ENCODE data around the gene PREX1.

Gene PREX1

DNA sequence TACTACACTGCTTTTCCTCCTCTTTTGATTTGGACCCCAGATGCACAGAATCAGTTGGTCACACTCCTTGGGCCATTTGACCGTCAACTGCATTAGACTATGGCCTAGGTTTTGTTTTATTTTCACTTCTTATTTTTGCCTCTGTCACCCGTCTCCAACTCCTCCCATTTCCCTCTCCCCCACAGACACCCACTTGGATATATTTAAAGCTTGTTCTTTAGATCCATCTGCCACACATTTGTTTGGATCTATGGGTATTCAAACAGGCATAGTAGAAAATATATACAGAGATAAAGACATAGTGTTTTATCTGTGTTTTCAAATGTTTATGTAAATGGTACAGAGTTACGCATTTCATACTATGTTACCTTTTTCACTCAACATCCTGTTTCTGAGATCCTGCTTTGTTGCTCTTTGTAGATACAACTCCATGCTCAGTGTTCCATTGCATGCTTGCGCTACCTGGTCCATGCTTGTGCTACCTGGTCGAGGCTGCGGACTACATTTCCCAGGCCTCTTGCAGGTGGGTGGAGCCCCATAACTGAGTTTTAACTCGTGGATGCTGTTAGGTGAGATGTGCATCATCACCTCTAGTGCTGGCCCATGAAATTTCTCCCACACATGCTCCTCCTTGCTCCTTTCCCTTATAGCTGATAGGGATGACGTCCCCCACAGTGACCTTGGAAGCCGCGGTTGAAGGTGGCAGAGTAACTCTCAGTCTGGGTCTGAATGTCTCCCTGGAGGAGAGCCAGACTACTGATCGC, 11.5 kb upstream of the PREX1 start:
- Histone ChIP-seq H3K4me3 (no peak overlapping the region), H3K27ac (no peak overlapping the region)
- intact Hi-C loops (cut with DNase I; ENCODE audit: low total_unique reads), result loop anchor here (10.0 kb wide), 1 partner anchor 55 kb away; no protein-coding TSS in a partner anchor

GRCh38 chr20:48837014-48837413, 9.2 kb upstream of the PREX1 start:
- H3K9me3 ChIP-seq, result no peaks in the 10 kb centered on the region
- H3K36me3 ChIP-seq, result no peaks in the 10 kb centered on the region
- intact Hi-C loops (cut with DNase I; ENCODE audit: low total_unique reads), result loop anchor here (10.0 kb wide), 1 partner anchor 58 kb away; no protein-coding TSS in a partner anchor
- H3K27me3 ChIP-seq, result no peaks in the 10 kb centered on the region
- peaks cover 0 to 12% (median 4%) of the 10 kb centered on the region in 4 donors for H3K4me1 ChIP-seq
- TF ChIP-seq, protein P1, sequence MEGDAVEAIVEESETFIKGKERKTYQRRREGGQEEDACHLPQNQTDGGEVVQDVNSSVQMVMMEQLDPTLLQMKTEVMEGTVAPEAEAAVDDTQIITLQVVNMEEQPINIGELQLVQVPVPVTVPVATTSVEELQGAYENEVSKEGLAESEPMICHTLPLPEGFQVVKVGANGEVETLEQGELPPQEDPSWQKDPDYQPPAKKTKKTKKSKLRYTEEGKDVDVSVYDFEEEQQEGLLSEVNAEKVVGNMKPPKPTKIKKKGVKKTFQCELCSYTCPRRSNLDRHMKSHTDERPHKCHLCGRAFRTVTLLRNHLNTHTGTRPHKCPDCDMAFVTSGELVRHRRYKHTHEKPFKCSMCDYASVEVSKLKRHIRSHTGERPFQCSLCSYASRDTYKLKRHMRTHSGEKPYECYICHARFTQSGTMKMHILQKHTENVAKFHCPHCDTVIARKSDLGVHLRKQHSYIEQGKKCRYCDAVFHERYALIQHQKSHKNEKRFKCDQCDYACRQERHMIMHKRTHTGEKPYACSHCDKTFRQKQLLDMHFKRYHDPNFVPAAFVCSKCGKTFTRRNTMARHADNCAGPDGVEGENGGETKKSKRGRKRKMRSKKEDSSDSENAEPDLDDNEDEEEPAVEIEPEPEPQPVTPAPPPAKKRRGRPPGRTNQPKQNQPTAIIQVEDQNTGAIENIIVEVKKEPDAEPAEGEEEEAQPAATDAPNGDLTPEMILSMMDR (IDR thresholded peaks at IDR 0.05), result no peak
- DNase-seq, result no peak
- no peak overlapping the region for H3K27ac ChIP-seq
- no peak overlapping the region for H3K4me3 ChIP-seq

More for the DNA sequence above, 11.5 kb upstream of the PREX1 start:
- Histone ChIP-seq H3K9me3 (no peaks in the 10 kb centered on the region), H3K27me3 (no peaks in the 10 kb centered on the region), H3K36me3 (no peaks in the 10 kb centered on the region), H3K4me1 (peaks cover 0 to 7% (median 2%) of the 10 kb centered on the region in 4 donors)
- no peak for DNase-seq
- TF ChIP-seq, protein P1 (IDR thresholded peaks at IDR 0.05), result no peak

GRCh38 chr20:48835390-48835789, 7.6 kb upstream of the PREX1 start:
- H3K9me3 ChIP-seq, result no peaks in the 10 kb centered on the region
- TF ChIP-seq, protein P1 (IDR thresholded peaks at IDR 0.05), result no peak
- no peak for DNase-seq
- intact Hi-C loops (cut with DNase I; ENCODE audit: low total_unique reads), result loop anchor here (10.0 kb wide), 1 partner anchor 59 kb away; no protein-coding TSS in a partner anchor
- no peaks in the 10 kb centered on the region for H3K36me3 ChIP-seq
- H3K27ac ChIP-seq, result no peak overlapping the region
- H3K27me3 ChIP-seq, result no peaks in the 10 kb centered on the region
- H3K4me1 ChIP-seq, result peaks cover 0 to 16% (median 11%) of the 10 kb centered on the region in 4 donors
- no peak overlapping the region for H3K4me3 ChIP-seq

DNA sequence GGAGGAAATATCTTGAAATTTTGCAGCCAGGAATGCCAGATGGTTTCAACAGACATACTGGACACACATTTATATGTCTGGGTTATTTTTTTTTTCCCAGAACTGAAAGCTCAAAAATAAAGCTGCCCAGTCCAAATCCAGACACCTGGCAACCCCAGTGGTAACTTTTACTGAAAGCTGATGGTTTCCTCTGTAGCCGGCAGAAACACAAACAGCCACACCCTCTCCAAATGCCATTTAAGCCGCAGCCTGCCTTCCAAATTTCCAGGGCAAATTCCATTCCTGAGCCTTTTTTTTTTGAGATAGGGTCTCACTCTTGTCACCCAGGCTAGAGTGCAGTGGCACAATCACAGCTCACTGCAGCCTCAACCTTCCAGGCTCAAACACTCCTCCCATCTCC, 6.5 kb upstream of the PREX1 start:
- H3K36me3 ChIP-seq, result no peaks in the 10 kb centered on the region
- H3K4me1 ChIP-seq, result peaks cover 0 to 16% (median 11%) of the 10 kb centered on the region in 4 donors
- no peak for DNase-seq
- TF ChIP-seq, protein P1 (IDR thresholded peaks at IDR 0.05), result no peak
- intact Hi-C loops (cut with DNase I; ENCODE audit: low total_unique reads), result loop anchor here (10.0 kb wide), 1 partner anchor 61 kb away; no protein-coding TSS in a partner anchor
- no peak overlapping the region for H3K27ac ChIP-seq
- H3K4me3 ChIP-seq, result no peak overlapping the region
- no peaks in the 10 kb centered on the region for H3K27me3 ChIP-seq
- no peaks in the 10 kb centered on the region for H3K9me3 ChIP-seq

DNA sequence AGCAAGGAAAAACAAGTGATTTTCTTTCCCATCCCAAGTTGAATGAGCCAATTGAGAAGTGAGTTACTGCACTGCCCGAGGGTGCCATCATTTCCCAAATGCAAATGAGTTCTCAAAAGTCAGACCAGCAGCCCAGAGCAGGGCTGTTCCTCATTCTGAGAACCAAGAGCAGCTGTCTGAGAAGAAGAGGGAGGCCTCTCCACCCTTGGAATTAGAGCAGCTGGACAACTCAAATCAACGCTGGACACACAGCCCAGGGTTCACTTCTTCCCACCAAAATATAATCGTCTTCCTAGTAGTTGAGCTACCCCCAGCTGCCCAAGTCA, 4.6 kb upstream of the PREX1 start:
- Histone ChIP-seq H3K27me3 (no peaks in the 10 kb centered on the region), H3K4me3 (no peak overlapping the region), H3K36me3 (no peaks in the 10 kb centered on the region), H3K27ac (peak overlapping the region; percentile 6 to 40), H3K9me3 (no peaks in the 10 kb centered on the region), H3K4me1 (peaks cover 0 to 22% (median 15%) of the 10 kb centered on the region in 4 donors)
- TF ChIP-seq, protein P1 (IDR thresholded peaks at IDR 0.05), result no peak
- peak in 1 of 2 donors; percentile 44 for DNase-seq
- intact Hi-C loops (cut with DNase I; ENCODE audit: low total_unique reads), result loop anchor here (10.0 kb wide), 1 partner anchor 62 kb away; no protein-coding TSS in a partner anchor
